ENCODE measurements around the gene C22orf39. TPM values are rescaled to one million over a fixed set of nuclear protein-coding genes. Genes with fewer than 3 reads are reported as not detected.

The C22orf39 gene
- total RNA-seq (2022; extraction: Qiagen RNA extraction; ENCODE audit: low read depth): 12.2 to 18.3 TPM (median 15.2 TPM) in 5 replicates

GRCh38 chr22:19447330-19448075 is at the start of gene C22orf39:
C22orf39 (minus strand) TSS chr22:19447711; CDS start chr22:19447688, 23 bp downstream.

GRCh38 chr22:19479355-19480172 is 32.1 kb upstream of the C22orf39 start, which contains the start of gene CDC45:
CDC45 (plus strand) TSS chr22:19479920; CDS start chr22:19479969, 49 bp downstream.

GRCh38 chr22:19478901-19479354 is 31.4 kb upstream of the C22orf39 start, which contains the start of gene UFD1:
UFD1 (minus strand) TSS chr22:19479193; CDS start chr22:19479085, 108 bp downstream.

GRCh38 chr22:19432133-19432851 is 15.2 kb downstream of the C22orf39 start, which contains the start of gene MRPL40:
MRPL40 (plus strand) TSS chr22:19432545; CDS start chr22:19432555, 10 bp downstream.

GRCh38 chr22:19431649-19432132 is 15.8 kb downstream of the C22orf39 start, which contains the start of gene HIRA:
HIRA (minus strand) TSS chr22:19431733; CDS start chr22:19431476, 257 bp downstream.

Other genes with a start within 250 kb of the C22orf39 start
- 4.4 to 6.1 TPM (median 5.4 TPM) in 5 replicates for gene CLTCL1, start 156.0 kb downstream of the C22orf39 start, total RNA-seq (2022; extraction: Qiagen RNA extraction; ENCODE audit: low read depth)
- 19.9 to 25.3 TPM (median 23.5 TPM) in 5 replicates for gene HIRA, start 16.0 kb downstream of the C22orf39 start, total RNA-seq (2022; extraction: Qiagen RNA extraction; ENCODE audit: low read depth)
- gene MRPL40, start 15.2 kb downstream of the C22orf39 start, total RNA-seq (2022; extraction: Qiagen RNA extraction; ENCODE audit: low read depth): 41.7 to 53.4 TPM (median 46.4 TPM) in 5 replicates
- gene UFD1, start 31.5 kb upstream of the C22orf39 start, total RNA-seq (2022; extraction: Qiagen RNA extraction; ENCODE audit: low read depth): 91.2 to 104 TPM (median 96.8 TPM) in 5 replicates
- 22.2 to 27.0 TPM (median 24.4 TPM) in 5 replicates for gene CDC45, start 32.2 kb upstream of the C22orf39 start, total RNA-seq (2022; extraction: Qiagen RNA extraction; ENCODE audit: low read depth)
- gene CLDN5, start 76.7 kb upstream of the C22orf39 start, total RNA-seq (2022; extraction: Qiagen RNA extraction; ENCODE audit: low read depth): not detected in 5 replicates

All from A549 treated with ZK216348 at 1 μM for 4 hours (cell line).